Thyroid gland (tissue), 4 donors: Measurements from ENCODE around the gene IQSEC3.

Experiments used
- CTCF ChIP-seq, 6 experiments: fragments of 200-600 bp in 3 of 6; fragments of 450-650 bp in 3 of 6; sonication (generic) in 3 of 6; IDR thresholded peaks; one replicate each; pipeline ENCODE4 v1.5.1; 2016 to 2019; ENCODE audit warnings: antibody characterized with exemption in 6 of 6, mild to moderate bottlenecking in 2 of 6, inconsistent platforms in 1 of 6, moderate library complexity in 1 of 6
- POLR2A ChIP-seq, 2 donors: fragments of 450-650 bp; IDR thresholded peaks; one replicate each; pipeline ENCODE4 v1.6.1; 2017; ENCODE audit warnings: antibody characterized with exemption in 2 of 2, mild to moderate bottlenecking in 2 of 2, moderate library complexity in 1 of 2

- TF ChIP-seq CTCF (IDR thresholded peaks at IDR 0.05), result peak in 3 of 6 experiments; percentile 1 to 31 (median 25)
- peak in 1 of 2 donors; percentile 45 for TF ChIP-seq POLR2A (IDR thresholded peaks at IDR 0.05)
These were observed 137.1 kb downstream of the IQSEC3 start for GRCh38 chr12:203462-204260.
